HG02840 (cell line): ENCODE results near the gene MARVELD1.
"Not testable (repeated sequence)": the region's sequence is repeated elsewhere in the genome, so short reads cannot be mapped to it uniquely, and the experiment has no call there.

ENCODE experiments used
- ATAC-seq: cut with Tn5 transposase; IDR thresholded peaks from one replicate; pipeline ENCODE4 v1.9.1; 2021; ENCODE audit warnings: mild to moderate bottlenecking, moderate library complexity, moderate number of reproducible peaks; ENCODE audit not compliant: unreplicated experiment, low FRiP score

The MARVELD1 gene

DNA sequence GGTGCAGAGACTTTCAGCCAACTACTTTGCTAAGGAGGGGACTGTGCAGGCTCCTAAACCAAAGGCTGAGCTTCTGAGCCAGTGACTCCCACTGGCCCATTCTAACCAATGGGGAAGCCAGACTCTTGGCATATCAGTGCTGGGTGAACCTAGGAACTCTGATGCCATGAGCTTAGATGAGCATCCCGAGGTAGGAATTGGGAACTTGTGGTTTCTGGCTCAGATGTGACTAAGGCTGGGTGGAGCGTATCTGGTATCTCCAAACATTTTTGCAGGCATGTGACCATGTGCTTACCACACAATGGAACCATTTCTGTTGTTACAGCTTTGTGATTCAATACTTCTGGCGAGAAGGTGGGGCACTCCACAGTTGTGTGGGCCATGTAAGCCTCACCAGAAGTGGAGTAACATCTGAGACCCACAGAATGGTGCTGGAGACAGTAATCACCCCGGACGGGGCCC, 23.9 kb upstream of the MARVELD1 start:
- ATAC-seq = no peak

DNA sequence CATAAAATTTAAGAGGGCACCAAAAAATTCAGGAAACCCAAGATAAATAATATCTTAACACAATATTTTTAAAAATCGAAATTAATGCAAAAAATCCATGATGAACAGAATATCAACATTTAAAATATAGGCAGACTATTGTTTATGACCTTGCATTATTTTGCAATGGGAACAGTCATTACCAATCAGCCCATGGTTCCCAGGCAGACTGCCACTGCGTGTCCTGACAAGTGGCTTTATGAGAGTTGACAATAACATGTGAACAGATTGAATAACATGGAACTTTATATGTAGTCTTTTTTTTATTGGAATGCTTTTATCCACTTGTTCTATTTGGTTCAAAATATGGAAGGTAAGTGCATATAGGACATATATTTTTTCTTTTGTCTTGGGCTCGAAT, 23.4 kb upstream of the MARVELD1 start:
- no peak for ATAC-seq

DNA sequence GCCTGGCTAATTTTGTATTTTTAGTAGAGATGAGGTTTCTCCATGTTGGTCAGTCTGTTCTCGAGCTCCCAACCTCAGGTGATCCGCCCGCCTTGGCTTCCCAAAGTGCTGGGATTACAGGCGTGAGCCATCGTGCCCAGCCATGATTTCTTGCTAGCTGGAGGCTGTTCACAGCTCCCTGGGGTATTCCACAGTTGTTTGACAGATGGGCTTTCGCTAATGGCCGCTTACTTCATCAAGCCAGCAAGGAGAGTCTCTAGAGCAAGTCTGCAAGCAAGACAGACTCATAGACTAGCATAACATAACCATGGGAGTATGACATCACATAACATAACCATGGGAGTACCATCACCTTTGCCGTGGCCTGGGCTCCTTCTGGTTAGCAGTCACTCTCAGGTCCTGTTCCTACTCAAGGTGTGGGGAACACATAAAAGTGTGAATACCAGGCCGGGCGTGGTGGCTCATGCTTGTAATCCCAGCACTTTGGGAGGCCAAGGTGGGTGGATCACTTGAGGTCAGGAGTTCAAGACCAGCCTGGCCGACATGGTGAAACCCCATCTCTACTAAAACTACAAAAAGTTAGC, 15.4 kb upstream of the MARVELD1 start:
- not testable (repeated sequence) for ATAC-seq

DNA sequence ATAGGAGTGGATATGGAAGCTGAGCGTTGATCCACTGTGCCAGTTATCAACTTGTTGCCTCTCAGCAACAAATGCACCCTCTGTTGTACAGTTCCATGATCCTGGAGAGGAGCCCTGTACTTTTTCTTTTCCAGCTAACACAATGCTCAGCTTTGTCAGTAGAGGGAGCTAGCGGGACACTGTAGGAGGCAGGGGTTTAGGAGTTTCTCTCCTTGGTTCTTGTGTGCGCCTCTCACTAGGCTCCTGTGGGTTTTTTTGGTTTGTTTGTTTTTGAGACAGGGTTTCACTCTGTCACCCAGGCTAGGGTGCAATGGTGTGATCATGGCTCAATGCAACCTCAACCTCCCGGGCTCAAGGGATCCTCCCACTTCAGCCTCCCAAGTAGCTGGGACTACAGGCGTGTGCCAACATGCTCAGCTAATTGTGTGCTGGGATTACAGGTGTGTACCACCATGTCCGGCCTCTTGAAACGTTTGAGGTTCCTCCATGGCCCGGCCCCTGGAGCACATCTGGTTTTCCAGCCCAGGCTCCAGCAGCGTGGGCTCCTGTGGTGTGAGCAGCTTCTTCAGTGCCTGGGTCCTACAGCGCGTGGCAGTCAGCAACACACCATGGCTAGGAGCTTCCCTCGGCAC, 12.0 kb upstream of the MARVELD1 start:
- no peak for ATAC-seq

DNA sequence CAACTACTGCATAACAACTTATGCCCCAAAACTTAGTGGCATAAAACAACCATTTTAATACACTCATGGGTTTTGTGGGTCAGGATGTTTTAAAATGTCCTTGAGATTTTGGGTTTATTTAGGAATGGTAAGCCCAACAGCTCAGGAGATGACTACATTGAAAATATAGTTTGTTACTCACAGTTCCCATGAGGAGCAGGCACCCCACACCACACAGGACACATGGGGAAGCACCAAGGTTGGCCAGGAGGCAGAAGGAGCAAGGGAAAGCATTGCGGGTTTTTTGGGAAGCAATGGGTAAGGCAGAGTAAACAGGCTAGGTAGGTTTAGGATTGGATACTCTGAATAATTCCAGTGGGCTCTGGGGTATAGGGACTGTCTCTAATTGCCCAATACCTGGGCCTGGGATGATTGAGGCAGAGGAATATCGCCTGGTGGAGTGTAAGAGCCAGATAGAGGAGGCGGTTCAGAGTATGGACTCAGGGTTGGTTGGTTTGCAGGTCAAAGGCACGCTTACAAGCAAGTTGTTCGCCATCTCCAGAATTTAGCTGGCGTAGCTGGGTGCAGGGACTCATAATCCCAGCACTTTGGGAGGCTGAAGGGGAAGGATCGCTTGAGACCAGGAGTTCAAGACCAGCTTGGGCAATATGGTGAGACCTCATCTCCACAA, 10.0 kb upstream of the MARVELD1 start:
- ATAC-seq = no peak

DNA sequence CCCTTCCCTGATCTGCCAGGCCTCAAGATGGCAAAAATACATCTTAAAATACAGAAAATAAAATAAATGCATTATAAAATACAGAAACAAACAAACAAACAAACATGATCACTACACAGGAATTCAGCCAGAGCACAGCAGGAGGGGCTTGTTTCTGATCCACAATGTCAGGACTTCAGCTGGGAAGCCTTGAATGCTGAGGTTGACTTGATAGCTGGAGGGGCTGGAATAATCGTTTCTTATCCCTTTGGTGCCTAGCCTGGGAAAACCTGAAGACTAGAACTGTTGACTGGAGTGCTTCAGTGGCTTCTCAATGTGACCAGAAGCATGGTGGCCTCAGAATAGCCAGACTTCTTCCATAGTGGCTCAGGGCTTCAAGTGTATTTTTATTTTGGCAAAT, 9.2 kb upstream of the MARVELD1 start:
- no peak for ATAC-seq

DNA sequence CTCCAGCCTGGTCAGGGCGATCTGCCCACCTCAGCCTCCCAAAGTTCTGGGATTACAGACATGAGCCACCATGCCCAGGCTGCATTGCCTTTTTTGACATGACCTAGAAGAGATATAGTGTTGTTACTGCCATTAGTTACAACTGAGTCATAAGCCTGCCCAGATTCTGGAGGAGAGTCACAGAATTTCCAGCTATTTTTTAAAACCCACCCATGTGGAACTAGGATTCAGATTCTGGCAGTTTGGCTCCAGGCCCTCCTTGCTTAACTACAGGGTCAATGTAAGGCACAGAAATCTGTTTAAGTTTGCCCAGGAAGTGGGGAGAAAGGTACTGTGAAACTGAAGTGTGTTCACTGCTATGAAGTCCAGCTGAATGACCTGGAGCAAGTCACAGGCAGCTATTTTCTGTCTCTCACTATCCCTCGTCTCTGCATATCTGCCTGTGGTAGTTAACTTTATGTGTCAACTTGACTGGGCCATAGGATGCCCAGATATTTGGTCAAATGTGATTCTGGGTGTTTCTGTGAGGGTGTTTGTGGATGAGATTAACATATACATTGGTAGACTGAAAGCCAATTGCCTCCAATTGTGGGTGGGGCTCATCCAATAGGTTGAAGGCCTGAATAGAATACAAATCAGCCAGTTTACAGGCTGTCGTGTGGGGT, 8.4 kb upstream of the MARVELD1 start:
- ATAC-seq = no peak

DNA sequence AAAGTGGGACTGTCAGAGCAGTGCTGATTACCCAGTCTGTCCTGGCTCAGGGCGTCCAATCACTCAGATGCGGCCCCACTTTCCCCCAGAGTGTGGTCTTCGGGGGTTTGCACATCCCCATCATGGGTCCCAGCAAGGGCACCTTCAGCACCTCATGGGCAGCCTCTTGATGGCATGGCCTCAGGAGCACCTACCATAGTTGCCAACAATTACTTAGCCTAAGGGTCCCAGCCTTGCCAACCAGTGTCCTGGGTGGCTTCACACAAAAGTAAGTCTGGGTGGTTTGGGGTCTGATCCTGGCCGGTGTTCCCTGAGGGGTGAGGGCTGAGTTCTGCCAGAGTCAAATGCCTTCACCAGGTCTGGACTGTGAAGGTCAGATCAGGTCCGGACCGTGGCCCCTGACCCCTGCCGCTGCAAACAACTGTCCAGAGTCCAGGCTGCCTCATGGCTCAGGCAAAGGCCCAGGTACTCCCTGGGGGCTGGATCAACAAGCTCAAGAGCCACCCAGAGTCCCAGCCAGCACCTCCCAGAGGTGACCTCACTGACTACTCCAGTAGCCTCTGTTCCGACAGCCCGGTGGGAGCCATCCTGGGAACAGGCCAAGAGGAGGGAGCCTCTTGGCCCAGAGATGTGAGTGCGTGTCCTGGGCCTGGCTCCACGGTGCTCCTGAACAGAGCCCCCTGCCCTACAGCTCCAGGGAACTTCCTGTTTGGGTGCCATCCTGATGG, 6.2 kb upstream of the MARVELD1 start:
- ATAC-seq = no peak

DNA sequence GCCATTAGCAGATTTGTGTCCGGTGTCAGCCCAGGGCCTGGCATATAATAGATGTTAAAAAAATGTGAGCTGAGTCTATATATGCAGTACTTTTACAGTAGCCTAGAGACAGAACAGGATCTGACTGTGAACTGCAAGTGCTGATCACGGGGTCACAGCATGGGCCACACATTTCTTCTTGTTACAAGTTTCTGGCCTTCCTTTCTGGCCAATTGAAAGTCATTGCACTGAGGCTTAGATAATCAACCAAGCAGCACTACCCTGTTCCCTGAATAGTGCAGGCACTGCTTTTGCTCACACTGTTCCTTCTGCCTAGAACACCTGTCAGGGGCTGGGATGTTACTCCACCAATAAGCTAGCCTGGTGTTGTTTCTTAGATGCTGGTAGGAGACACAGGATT, 5.4 kb upstream of the MARVELD1 start:
- ATAC-seq = no peak

DNA sequence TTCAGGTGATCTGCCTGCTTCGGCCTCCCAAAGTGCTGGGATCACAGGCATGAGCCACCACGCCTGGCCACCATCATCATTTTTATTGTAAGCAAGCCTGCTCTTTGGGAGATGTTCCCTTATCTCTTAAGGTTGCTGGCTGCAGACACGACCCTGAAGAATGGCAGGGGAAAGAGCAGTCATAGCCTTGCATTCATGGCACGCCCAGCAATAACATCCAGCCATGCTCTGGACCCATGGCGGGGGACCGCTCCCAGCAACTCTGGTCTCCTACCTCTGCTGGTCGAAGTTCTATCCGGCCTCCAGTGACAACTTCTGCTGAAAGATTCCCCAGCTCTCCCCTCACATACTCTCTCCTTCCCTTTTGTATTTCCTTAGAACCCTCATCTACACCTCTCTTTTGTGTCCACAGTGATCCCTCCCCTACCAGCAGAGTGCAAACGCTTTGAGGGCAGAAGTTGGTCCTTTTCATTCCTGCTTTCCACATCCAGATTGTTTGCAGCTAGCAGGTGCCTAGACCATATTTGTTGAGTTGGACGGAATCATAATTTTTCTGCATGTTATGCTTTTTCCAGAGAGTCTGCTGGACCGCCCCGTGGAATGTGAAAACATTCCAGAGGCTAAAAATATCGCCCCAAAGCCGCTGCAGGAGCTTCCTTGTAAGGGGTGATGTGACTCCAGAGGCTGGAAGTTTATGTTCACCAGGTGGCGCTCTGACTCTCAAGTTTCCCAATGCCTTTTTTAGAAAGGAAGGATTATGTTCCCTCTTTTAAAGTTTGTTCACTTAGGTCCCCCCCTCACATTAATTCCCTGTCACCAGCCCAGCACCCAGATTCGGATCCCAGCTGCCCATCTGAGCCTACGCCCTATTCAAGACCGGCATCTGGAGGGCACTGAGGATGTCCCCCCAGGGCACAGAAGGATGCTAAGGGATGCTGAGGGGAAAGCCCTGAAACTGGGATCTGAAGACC, 4.3 kb upstream of the MARVELD1 start:
- no peak for ATAC-seq

DNA sequence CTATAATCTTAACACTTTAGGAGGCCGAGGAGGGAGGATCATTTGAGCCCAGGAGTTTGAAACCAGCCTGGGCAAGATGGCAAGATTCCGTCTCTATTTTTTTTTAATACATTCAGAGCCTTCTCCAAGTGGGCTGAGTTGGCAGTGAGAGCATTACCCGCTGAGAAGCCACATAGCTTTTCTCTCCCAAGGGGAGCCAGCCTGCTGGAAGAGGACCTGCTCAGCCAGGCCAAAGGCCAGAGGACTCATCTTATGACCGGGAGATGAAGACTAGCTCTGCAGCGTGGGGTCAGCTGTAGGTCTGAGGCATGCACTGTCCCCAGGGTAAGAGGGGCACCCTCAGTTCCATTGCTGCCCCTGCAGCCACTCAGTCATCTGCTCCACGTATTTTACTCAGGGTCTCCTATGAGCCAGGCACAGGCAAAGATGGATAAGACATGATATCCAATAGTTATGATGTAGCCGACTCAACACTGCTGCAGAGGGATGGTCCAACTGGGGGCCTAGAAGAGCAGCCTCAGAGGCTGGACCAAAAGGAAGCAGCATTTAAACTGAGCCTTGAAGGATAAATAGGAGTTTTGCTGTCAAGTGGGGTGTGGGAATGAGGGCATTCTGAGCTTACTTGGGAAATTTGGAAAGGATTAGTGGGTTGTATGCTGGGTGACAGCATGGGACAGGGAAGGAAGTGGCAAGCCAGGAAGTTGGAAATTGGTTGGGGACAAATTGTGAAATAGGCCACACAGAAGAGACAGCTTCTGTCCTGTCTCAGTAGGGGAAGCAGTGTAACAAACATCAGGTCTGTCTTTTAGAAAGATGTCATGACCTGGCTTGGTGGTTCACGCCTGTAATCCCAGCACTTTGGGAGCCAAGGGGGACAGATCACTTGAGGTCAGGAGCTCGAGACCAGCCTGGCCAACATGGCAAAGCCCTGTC, 1.6 kb upstream of the MARVELD1 start:
- no peak for ATAC-seq

DNA sequence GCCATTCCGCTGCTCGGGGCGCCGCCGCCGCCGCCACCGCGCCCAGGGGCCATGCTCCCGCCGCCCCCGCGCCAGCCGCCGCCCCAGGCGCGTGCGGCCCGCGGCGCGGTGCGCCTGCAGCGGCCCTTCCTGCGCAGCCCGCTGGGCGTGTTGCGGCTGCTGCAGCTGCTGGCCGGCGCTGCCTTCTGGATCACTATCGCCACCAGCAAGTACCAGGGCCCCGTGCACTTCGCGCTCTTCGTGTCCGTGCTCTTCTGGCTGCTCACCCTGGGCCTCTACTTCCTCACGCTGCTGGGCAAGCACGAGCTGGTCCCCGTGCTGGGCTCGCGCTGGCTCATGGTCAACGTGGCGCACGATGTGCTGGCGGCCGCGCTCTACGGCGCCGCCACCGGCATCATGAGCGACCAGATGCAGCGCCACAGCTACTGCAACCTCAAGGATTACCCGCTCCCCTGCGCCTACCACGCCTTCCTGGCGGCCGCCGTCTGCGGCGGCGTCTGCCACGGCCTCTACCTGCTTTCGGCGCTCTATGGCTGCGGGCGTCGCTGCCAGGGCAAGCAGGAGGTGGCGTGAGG, 383 bp downstream of the MARVELD1 start:
- no peak for ATAC-seq

DNA sequence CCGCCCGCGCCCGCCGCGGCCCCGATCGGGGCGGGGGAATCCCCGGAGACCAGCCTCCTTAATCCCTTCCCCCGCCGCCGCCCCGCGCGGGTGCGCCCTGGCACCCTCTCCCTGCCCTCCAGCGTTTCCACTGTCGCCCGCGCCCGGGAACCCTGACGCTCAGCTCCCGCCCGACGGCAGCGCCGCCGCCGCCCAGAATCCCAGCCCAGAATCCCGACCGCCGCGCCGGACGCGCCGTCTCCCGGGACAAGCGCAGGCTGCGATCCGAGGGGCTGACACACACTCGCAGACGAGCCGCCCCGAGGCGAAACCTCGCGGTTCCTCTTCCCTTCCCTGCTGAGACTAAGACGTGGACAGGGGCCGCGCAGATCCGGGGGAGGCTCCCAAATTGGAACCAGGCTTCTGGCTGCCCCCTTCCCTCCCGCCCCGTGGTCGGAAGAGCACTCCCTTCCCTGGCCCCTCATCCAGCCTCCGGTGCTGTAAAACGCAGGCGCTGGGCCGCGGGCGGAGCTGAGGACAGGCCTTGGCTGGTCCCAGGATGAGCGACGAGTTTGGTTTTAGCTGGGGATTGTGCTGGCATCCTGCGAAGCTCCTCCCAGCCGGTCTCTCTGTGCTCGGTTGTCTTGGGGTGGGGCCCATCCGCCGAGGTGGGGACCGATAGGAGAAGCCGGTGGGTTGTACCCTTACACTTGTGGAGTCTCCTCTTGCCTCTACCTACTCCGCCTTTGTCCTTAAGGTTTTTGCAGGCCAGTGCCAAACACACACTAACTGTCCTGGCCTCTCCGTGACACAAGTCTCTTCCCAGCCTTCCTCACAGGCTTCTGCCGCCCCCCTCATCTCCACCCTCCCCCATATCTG, 1.1 kb downstream of the MARVELD1 start:
- ATAC-seq = no peak

DNA sequence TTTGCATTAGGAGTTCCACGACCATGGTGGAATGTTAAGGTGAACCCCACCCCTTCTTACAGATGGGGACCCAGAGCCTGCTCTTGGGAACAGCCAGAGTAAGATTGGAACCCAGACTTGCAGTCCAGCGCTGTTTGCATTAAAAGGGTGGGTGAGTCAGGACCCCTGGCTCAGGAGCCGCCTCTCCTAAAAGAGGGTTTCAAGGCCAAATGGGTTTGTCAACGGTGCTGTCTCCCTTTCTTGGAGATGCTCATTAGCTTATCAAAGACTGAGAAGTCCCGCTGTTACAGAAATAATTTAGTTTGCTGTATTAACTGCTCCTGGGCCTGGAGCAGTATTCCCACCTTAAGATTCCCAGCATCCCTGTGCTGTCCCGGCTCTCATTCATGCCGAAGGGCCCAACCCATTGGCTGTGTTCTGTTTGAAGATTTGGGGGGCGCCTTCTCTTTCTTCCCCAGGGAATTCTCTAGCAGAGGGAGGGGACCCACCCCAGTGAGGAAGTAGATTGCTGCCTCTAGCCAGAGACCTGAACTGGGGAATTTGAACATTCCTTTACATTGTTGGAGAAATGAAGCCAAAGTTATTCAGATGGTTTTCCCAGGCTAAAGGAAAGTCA, 1.8 kb downstream of the MARVELD1 start:
- ATAC-seq = no peak

DNA sequence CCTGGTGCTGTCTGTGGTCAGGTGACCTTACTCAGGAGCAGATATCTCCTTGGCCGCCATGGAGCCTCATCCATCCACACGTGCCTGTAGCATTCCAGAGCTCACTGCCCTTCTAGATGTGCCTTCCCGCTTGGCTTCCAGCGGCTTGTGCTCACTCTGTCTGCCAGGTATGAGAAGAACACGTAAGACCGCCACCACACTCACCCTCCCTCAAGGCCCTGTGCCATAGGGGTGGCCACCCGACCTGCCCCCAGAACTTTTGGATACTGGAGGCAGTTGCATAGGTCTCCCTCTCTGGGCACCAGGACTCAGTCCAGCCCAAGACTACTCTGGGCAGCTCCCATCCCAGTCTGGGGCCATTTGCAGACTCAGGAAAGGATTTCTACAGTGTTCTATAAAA, 4.1 kb downstream of the MARVELD1 start:
- no peak for ATAC-seq

DNA sequence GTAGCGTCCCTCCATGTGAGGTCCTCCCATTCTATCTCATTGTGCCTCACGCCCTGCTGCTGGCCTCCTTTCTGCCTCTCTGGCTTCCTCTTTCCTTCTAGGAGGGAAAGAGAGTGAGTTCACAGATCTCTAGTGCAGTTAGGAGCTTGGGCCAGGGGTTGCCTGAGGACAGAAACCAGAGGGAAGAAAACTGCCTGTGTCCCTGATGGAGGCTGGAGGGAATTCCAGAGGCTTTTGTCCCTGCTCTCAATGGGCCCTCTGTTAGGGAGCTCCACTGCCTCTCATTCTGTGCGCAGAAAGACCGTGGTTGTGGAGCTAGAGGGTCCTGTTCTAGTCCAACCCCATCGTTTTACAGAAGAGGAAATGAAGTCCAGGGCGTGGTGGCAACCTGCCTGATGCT, 4.6 kb downstream of the MARVELD1 start:
- no peak for ATAC-seq

DNA sequence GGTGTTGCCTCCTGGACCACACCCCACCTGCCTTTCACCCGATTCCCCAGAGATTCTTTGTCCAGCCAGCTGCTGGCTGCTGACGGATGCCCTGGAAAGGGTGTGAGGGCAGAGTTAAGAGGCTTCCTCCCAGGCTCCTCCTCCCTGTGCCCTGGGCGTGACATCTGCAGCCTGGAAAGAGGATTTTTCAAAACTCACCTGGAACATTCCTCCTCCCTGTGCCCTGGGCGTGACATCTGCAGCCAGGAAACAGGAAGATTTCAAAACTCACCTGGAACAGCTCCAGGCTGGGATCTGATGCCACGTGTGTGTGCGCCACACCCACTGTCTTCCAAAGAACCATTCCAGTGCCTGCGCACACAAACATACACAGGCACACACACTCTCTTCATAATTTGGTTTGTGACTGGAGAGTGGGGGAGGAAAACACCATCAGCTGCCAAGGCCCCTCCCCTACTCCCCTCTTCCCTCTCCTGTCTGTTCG, 5.2 kb downstream of the MARVELD1 start:
- no peak for ATAC-seq
